ENCODE measurements around the gene CELF1.
"Not testable (repeated sequence)": the region's sequence is repeated elsewhere in the genome, so short reads cannot be mapped to it uniquely, and the experiment has no call there.

CELF1 gene

DNA sequence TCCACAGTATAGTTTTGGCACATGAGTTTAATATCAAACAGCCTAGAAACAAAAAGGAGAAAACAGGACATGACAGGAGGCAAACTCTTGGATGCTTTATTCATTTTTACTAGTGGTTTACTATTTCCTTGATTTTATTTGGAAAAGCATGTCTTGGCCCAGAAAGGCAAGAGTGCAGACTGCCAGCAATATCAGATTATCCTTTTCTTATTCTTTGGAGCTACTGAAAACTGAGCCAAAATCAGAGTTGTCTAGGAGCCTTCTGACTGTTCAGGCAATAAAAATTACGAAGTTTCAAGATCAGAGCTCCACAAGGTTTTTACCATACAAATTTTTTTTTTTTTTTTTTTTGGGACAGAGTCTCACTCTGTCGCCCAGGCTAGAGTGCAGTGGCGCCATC is 16.0 kb downstream of the CELF1 start:
- no peak for DNase-seq

DNA sequence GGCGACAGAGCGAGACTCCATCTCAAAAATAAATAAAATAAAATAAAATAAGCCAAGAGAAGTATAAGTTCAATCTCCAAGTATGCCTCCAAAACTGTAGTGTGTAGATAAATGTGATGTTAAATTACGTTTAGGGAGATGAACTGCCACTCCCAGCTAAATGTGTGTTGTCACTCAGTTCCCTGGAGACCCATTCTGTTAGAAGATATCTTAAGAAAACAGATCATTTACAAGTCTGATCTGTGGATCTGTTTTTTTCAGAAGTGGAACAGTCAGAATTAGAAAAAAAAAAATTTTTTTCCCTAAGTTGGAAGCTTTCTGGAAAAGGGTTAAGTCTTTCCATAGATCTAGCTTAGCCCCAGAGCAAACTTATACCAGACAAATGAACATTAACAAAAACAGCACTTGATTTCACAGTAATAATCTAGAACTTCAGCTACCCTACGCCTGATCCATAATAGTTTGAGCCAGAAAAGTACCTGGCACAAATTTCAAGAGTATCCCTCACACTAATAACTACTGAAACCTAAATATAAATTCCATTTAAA is 18.2 kb downstream of the CELF1 start:
- no peak for DNase-seq

DNA sequence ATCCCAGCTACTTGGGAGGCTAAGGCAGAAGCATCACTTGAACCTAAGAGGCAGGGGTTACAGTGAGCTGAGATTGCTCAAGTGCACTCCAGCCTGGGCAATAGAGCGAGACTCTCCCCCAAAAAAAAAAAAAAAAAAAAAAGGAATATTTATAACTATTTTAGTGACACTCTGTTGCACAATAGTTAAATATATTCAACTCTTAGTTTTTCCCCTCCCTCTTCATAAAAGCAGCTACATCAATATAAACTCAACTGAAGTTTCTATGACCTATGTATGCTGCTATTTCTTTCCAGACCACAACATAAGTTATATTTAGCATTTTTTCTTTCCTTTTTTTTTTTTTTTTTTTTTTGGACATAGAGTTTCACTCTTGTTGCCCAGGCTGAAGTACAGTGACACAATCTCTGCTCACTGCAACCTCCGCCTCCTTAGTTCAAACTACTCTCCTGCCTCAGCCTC is 19.2 kb downstream of the CELF1 start:
- DNase-seq, result no peak

DNA sequence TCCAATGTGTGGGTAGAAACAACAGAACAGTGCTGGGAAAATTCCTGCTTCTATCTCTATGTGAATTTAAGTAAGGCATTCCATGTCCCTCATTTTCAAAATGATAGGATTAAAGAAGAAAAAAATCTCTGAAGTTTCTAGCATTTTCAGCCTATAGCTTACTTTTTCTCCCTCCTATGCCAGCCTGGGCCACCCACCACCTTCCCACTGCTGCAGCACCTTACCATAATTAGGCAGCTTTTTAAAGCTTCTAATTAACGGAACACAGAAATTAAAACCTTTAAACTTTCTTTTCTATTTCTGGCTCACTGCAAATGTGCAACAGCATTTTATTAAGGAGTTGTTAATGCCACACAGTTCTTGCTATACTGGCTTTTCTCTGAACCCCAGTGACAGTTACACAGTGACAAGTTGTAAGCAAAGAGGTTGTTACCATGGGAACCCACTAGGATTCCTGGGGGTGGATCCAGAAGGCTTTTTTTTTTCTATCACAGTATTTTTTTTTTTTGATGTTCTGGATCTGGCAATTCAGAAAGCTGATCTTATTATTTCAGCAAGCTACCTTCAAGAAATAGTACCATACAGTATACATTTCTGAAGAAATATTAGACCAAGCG is 20.2 kb downstream of the CELF1 start:
- no peak for DNase-seq

DNA sequence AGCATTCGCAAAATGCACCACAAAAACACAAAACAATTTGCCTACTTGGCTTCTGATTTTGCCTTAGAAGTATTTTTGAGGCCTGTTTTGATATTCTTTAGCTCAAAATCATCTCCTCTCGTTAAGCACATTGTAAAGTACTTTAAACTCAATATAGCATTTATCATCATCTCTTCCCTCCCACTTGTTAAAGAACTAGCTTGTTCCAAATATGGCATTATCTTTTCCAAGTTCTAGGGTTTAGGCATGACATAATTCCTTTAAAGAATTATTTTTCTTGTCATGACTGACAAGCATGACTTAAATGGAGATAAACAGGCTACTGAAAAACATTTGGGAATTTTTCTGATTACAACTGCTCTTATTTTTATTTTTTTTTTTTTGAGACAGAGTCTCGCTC is 21.3 kb downstream of the CELF1 start:
- DNase-seq, result no peak

DNA sequence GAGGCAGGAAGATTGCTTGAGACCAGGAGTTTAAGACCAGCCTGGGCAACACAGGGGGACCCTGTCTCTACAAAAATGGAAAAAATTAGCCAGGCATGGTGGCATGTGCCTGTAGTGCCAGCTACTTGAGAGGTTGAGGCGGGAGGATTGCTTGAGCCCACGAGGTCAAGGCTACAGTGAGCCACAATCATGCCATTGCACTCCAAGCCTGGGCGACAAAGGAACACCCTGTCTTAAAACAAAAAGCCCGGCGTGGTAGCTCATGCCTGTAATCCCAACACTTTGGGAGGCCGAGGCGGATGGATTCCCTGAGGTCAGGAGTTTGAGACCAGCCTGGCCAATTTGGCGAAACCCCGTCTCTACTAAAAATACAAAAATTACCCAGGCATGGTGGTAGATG is 22.2 kb downstream of the CELF1 start:
- DNase-seq, result not testable (repeated sequence)

DNA sequence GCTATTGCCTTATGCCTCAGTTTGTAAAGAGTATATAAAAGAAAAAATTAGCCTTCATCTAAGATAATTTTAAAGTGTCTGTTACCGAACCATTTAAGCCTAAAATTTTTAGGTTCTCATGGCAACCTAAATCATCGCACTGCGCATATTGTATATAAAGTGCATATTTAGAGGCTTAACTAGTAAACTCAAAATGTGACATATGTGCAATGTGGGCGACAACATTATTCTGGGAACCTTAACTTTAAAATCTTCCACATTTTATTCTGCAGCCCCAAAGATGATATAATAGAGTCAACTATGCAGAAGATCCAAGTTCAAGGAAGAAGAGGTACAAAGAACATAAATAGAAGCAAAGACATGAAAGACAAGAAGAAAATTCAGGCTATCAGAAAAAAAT is 23.0 kb downstream of the CELF1 start:
- no peak for DNase-seq

DNA sequence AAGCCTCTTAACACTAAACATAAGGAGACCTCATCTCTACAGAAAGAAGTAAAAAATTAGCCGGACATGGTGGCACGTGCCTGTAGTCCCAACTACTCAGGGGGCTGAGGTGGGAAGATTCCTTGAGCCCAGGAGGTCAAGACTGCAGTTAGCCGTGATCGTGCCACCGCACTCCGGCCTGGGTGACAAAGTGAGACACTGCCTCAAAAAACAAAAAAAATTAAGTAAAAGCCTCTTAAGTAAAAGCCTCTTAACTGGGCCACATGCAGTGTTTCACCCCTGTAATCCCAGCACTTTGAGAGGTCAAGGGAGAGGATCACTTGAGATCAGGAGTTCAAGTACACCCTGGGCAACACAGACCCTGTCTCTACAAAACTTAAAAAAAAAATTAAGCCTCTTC is 25.7 kb downstream of the CELF1 start:
- no peak for DNase-seq

DNA sequence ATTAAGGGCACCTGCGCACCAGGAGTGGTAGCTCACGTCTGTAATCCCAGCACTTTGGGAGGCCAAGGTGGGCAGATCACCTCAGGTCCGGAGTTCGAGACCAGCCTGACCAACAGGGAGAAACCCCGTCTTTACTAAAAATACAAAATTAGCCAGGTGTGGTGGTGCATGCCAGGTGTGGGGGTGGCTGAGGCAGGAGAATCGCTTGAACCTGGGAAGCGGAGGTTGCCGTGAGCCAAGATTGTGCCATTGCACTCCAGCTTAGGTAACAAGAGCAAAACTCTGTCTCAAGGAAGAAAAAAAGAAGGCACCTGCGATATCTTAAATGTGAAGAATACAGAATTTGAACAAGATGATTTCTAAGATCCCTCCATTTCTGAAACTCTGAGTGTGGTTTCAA is 26.9 kb downstream of the CELF1 start:
- DNase-seq, result not testable (repeated sequence)

DNA sequence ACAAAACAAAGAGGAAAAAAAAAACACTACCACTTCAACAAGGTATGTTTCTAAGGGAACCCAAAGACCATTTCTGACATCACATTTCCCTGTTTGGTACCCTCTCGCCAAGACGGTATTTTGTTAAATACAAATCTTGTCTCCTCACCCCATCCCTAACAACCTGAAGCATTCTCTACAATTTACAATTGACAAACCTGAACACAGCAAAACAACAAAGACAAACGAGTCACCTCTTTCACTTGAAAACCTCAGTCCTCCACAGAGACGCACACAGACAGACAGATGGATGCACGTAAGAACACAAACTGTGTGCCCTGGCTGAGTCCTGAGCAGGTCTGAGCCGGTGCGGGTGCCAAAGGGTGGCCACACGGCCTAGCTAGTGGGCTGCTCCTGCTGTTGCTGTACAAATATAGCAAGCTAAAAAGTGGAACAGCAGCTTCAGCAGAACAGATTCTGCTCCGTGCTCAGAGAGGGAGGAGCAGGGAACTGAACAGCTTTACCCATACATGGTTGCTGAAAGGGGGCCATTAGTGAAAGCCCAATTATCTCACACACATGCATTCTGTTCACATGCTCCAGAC is 28.5 kb downstream of the CELF1 start:
- DNase-seq, result no peak

DNA sequence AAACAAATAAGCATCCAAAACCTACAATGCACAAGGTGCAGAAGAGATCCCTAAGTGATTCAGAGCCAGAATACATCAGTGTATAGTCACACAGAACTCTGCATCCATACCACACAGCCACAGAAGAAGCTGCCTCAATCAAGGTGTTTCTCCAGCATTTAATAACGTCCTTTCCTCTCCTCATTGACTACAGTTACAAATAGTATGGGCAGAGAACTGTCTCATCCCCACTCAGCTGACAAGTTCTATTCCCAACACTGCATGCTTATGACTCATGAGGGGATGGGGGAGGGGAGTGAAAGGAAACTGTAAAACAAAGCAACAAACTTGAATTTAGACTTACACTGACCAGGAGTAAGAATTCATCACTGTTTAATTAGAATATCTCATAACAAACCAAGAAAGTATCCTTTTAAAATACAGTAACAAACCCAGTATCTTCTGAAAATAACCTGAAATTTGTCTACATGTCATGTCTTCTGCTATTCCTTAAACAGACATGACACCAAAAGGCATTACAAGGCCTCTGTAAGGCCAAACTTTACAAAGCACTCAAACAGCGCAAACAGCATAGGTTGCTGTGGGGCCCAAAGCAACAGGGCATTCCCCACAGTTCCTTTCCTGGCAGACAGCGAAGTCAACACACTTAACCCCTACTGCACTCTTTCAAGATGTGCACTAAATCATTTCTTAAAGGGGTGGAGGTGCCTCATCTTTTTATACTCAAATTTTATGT is 29.3 kb downstream of the CELF1 start:
- peak; percentile 42 for DNase-seq

DNA sequence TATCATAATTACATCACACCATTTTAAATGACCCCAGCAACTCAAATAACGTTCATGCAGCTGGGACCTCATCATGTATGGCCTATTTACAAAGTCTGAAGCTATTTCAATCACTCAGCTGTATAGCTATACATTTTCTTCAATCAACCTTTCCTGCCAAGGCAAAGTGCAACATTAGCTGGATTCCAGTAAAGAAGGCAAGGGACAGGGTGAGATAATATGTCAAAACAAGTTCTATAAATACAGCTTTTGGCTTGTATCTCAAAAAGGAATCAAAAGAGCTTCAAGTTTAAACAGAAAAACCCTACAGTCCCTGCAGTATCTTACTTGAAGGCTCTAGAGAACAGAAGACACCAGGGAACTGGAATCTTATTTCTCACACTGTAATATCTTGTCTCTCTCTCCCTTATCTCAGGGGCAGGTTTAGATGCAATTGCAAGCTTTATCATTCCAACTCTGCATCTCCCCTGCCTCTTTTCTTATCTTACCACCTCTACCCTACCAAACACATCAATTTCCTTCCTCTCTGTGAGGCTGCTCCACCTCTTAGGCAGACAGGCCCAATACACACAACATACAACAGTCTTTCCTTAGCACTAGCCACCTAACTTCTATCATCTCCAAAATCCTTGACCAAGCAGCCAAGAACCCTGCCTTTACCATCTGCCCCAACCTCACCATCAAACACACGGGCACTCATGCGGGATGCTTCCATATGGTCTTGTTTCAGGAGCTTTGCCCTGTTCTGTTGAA is 34.5 kb downstream of the CELF1 start:
- DNase-seq, result no peak

DNA sequence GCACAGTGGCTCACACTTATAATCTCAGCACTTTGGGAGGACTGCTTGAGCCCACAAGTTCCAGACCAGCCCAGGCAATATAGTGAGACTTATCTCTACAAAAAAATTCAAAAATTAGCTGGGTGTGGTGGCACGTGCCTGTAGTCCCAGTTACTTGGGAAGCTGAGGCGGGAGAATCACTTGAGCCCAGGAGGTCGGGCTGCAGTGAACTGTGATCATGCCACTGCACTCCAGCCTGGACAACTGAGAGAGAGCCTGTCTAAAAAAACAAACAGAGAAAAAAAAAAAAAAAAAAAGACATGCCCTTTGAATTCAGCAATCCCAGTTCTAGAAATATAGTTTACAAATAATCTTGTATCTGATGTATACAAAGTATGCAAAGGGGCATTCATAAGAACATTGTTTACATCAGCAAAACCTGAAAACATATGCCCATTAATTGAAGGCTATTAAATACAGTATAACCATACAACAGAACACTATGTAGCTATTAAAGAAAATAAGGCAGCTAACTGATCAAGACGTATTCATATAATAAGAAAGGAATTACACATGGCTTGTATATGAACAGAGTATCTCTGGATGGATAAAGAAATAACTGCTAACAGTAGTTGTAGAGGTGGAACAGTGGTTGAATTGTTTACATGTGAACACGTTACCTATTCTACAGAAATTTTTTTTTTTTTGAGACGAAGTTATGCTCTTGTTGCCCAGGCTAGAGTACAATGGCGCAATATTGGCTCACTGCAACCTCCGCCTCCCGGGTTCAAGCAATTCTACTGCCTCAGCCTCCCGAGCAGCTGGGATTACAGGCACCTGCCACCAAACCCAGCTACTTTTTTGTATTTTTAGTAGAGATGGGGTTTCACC is 35.7 kb downstream of the CELF1 start:
- DNase-seq, result no peak

DNA sequence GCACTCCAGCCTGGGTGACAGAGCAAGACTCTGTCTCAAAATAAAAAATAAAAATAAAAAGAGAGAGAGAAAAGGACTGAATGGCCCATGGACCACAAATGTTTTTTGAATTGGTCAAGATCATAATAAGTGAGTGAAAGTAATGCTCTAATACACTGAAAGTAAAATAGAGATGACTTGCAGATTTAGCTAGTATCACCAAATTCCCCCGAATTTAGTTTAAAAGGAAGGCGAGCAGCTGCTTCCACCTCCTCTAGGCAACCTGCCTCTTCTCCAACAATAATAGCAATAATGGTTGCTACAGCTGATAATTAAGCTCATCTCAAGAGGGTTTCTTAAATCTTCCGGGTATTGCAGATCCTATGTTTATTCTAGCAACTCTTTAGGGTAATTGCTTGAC is 36.8 kb downstream of the CELF1 start:
- no peak for DNase-seq

DNA sequence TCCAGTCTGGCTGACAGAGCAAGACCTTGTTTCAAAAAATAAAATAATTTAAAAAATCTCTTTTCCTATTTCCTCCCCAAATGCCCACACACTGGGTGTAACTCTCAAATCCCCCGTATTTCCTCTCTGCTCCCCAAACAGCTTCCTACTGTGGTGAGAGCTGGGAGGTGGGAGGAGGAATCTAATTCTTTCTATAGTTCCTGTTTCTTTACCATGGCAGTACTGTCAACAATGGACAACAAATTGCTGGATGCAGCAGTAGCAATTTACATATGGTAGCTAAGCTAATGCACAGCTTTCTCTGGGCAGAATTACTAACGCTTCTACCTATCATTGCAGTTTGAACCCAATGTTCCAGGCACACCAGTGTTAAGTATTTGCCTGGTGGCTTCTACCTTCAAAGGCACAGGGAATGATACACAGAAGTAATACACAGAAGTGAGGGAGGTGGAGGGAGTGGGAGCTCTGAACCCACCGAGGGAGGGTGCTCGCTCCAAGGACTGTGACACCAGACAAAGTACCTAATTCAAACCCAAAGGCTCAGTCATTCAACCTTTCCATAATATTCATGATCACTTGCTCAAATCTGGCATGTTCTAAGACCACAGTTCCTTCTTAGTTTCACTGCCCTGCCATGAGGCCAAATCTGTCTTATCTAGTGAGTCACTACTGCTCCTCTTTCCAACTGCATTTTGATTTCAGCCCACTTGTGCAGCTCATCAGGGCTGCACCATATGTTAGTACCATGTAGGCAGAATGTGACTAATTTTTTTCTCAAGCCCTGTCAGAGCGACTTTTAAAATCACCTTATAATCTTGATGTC is 37.9 kb downstream of the CELF1 start:
- DNase-seq, result no peak

DNA sequence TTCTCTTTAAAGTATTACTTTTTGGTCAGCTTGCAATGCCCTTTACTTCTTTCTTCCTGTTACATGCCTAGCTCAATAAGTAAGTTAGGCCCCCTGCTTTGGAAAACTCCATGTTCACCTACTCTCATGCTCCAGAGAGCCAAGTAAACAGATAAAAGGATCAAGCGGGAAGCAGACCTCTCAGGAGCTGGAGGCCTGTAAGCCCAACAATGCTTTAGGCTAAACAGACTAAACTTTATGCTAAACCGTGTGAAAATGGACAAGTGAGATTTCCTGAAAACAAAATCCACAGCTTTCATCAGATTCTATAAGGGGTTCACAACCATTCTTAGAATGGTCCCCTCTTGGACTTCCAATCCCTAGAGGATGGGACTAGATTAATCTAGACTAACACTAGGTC is 40.2 kb downstream of the CELF1 start:
- DNase-seq, result no peak

DNA sequence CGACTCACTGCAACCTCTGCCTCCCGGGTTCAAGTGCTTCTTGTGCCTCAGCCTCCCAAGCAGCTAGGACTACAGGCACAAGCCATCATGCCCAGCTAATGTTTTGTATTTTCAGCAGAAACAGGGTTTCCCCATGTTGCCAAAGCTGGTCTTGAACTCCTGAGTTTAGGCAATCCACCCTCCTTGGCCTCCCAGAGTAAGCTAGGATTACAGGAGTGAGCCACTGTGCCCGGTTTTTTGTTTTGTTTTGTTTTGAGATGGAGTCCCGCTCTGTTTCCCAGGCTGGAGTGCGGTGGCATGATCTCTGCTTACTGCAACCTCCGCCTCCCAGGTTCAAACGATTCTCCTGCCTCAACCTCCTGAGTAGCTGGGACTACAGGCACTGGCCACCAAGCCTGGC is 41.0 kb downstream of the CELF1 start:
- DNase-seq, result no peak

DNA sequence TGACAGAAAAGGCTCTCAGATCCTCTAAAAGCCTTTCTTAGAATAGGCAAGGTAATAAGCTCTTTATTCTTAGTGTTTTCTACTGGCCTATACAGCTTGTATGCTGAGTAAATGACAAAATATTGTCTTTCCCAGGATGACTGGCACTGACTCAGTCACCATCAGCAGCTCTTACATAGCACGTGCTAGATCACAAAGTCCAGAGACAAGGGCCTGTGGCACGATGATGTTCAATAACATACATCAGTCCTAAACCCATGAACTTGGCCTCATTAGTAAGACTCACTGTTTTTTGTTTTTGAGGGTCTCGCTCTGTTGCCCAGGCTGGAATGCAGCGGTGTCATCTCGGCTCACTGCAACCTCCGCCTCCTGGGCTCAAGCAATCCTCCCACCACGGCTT is 42.7 kb downstream of the CELF1 start:
- DNase-seq, result no peak

DNA sequence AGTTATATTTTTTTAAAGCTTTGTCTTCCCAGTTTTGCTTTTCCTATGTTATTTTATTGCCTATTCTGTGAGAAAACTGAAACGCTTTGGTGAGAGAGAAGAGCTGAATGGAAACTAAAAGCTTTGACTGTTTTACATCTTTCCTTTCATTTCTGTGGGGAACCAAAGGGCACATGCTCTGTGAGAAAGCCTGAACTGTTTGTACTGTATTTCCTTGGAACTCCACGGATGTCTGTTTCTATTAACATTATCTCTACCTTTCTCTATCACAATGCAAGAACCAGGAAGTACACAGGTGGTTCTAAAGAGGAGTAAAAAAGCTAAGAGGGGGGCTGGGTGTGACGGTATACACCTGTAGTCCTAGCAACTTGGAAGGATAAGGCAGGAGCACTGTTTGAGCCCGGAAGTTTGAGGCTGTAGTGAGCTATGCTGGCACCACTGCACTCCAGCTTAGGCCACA is 43.8 kb downstream of the CELF1 start:
- no peak for DNase-seq

DNA sequence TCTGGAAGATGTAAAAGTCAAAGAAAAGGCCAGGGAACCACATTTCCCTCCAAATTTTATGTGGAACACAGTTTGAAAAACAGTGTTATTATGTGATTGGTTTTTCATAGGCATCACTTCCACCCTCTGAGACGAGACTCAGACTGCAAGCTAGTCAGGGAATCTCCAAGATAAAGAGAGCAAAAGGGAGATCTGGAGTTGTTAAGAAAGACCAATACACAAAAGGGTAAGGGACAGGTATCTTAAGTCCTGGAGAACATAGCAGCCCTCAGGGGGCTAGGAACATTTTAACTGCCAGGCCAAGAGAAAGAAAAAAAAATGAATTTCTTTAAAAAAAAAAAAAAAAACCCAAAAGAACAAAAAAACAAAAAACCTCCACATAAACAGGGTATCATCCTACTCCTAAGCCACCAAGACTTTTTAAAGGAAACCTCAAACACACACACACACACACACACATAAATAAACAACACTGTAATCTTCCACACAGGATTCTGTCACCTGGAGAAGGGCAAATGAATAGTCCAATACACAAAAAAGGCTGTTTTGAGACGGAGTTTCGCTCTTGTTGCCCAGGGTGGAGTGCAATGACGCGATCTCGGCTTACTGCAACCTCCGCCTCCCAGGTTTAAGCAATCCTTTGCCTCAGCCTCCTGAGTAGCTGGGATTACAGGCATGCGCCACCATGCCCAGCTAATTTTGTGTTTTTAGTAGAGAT is 44.5 kb downstream of the CELF1 start:
- DNase-seq, result no peak
